ENCODE data around the gene DGKG.

DGKG gene

DNA sequence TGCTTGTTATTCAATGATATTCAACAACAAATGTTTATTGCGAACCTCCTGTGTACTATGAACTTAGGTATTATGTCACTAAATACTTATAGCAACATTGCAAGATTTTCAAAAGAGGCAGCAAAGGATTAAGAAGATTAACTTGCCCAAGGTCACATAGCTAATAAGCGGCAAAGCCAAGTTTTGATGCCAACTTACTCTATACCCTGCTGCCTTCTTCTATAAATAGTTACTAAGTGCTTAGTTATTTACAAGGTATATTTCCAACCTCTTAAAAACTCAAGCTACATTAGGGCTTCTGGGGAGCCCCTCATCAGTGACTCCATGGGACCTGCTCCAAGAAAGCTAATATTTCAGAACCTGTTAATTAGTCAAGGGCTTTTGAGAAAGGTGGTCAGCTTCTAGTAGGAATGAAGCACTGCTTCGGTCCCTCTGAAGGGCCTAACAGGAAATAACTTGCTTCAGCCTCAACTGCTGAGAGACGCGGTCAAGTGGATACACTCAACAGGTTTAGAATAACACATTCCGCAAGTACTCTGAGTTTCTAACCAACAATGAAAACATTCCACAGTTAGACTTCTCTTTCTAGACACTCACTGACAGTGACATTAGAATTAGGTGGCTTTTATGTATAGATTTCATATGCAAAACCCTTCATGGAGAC, 125.5 kb downstream of the DGKG start:
- no peak for DNase-seq

- no peak for DNase-seq
Measured at GRCh38 chr3:186235554-186235953, 126.5 kb downstream of the DGKG start.

DNA sequence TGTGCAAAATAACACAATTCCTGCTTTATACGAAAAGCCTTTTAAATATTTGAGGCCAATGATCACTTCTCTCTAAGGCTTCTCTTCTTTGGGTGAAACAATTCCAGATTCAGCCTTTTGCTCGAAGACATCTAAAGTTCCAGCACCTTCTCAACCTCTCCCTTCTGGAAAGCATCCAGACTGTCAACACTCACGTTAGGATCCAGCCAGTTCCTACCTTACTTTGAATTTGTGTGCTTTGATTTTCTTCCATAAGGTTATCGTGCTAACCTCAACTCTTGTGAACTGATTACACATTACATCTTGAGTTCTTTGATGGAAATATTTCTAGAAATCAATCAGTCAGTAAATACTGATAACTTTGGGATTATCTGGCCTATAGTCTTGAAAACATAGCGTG, 127.9 kb downstream of the DGKG start:
- DNase-seq, result no peak

GRCh38 chr3:186226482-186226881, 135.6 kb downstream of the DGKG start:
- DNase-seq, result no peak

DNA sequence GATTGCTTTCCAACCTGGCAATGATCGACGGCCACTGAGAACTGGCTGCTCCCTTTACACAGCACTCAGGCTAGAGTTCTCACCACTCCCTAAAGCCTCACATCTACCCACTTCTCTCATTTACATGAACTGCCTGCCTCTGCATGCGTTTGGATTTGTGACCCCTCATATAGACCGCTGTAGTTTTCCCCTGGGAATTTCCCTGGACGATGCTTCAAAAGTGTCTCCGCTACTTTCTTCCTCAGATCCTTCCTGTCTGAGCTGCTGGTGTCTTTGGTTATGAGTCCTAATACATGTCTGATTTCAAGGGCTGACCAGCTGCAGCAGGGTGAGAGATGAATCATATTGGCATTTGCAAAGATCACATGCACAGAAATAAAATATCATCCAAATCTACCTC, 136.4 kb downstream of the DGKG start:
- DNase-seq, result no peak

DNA sequence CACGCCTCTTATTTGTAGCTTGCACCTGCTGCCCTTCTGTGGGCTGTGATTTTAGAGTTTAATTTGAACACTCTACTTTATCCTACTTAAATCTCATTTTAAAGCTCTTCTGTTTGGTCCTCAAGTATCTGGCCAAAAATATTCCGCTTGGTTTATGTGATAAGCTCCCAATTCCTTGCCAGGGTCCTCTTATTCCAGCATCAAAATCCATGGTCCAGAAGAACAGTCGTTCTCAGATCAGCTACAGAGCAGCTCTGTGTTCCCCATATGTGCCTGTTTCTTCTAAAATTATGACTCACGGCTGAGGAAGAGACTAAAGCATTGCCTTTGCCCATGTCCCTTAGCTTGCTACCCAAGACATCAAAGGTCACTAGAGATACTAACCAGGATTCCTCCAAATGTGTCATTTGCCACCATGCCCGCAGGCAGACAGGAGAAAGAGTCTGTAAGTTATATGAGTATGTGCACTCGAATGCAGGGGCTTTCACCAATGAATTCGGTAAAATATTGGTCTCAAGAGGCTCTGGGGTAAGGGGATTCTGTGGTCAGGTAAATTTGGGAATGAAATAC, 137.9 kb downstream of the DGKG start:
- no peak for DNase-seq

GRCh38 chr3:186223476-186223875, 138.6 kb downstream of the DGKG start:
- no peak for DNase-seq

- DNase-seq, result no peak
Measured at GRCh38 chr3:186221760-186222378, 140.2 kb downstream of the DGKG start.

- no peak for DNase-seq
Measured at GRCh38 chr3:186220911-186221645, 141.0 kb downstream of the DGKG start.

DNA sequence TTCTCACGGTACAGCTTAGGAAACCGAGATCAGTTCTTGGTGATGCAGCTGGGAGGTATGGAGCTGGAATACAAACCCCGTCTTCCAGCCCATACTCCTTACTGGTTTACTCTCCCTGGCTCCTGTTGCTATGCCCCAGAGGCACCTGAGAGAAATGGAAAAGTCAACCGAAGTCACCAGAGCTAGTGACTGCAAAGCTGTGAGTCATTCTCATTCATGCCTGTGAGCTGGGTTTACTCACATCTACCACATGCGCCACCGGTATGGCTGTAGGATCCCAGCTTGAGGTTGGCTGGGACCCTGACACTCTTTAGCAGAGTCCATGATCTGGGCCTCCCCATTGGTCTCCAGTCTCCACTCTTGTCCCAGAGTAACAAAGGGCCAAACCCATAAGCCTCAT, 141.7 kb downstream of the DGKG start:
- no peak for DNase-seq

DNA sequence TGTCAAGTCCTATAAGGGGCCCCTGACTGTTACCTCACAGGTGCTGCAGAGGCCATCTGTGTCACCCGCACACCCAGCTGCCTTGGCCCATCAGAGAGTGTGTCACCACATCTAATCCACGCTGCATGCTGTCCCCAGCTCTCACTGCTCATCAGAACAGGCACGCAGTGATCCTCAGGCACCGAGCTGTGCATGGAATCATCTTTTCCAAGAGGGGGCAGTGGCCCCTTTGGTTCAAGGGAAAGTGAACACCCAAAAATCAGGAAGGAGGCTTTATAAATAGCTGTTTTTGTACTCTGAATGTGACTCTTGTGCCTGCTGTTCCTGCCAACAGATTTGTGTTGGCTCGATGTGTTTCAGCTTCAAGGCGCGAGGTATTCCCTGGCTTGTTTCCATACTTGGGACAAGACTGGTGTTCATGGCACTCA, 142.8 kb downstream of the DGKG start:
- no peak for DNase-seq

GRCh38 chr3:186218421-186218820, 143.6 kb downstream of the DGKG start:
- DNase-seq, result no peak

GRCh38 chr3:186217820-186218164, 144.2 kb downstream of the DGKG start:
- DNase-seq, result no peak

- DNase-seq, result no peak
Measured at GRCh38 chr3:186216900-186217819, 144.9 kb downstream of the DGKG start.

- DNase-seq, result no peak
Measured at GRCh38 chr3:186214670-186215069, 147.4 kb downstream of the DGKG start.

DNA sequence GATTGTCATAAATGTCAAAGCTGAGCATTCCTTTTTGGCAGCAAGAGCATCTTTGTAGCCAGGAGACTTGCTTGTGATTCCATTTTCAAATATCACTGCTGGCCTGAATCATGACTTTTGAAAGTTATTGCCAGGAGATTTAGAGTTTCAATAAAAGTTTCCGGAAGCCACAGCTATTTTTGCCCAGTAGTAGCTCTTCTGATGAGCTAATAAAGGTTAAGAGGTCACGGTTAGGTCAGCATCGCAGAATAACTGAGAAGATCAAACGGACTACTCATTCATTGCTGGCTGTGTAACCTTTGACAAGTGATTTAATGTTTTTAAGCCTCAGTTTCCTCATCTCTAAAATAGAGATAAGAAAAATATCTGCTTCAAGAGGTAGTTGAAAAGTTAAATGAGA, 148.1 kb downstream of the DGKG start:
- DNase-seq, result no peak

GRCh38 chr3:186212611-186213010, 149.4 kb downstream of the DGKG start:
- DNase-seq, result no peak

- no peak for DNase-seq
Measured at GRCh38 chr3:186210852-186211500, 151.1 kb downstream of the DGKG start.

- DNase-seq, result peak; percentile 65
Measured at GRCh38 chr3:186209810-186210752, 152.0 kb downstream of the DGKG start.

DNA sequence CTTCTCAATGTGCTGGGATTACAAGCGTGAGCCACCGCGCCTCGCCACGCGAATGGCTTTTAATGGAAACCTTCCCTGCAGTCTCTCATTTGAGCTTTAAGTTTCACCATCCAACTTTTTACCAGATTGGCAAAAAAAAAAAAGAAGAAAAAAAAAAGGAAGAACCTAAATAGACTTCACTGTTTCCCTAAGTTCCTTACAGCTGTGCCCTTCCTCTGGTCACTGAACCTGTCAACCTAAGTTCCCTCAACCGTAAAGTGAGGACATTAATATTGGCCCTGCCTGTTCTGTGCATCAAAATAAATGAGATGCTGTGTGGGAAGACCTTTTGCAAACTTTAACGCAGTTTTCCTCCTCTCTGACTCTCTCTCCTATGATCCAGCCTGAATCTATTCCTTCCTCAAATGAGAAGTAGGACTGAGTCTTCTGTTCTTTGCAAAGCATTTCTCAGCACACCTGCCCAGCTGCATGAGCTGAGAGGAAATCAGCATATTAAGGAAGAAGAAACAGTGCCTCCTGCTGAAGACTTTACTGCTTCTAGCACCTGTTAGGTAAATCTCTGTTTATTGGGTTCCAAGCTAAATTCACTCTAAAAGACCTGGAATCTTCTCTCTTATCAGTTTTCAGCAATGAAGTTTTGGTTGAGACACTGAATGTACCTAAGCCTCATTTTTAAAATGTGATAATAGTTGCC, 153.6 kb downstream of the DGKG start:
- no peak for DNase-seq
